NT2/D1 (cell line): Measurements from ENCODE around the gene STN1.

Source experiments
- DNase-seq: peaks from one replicate; pipeline ENCODE4 v3.0.0-alpha.2; 2011; ENCODE audit warnings: low read depth, low spot score
- H3K27me3 ChIP-seq: 2 replicates; pipeline ENCODE4 v1.6.0; 2011; ENCODE audit warnings: mild to moderate bottlenecking; ENCODE audit not compliant: insufficient read length, insufficient read depth
- H3K36me3 ChIP-seq: 2 replicates; pipeline ENCODE4 v1.6.1; 2011; ENCODE audit warnings: mild to moderate bottlenecking, low read length, mixed read lengths; ENCODE audit not compliant: insufficient read depth, insufficient read length
- H3K4me1 ChIP-seq: 2 replicates; pipeline ENCODE4 v1.5.1; 2011; ENCODE audit not compliant: insufficient read depth, insufficient read length
- H3K4me3 ChIP-seq: 2 replicates; pipeline ENCODE4 v1.5.1; 2011; ENCODE audit warnings: low read depth; ENCODE audit not compliant: insufficient read length
- H3K9ac ChIP-seq: 2 replicates; pipeline ENCODE4 v1.6.0; 2011; ENCODE audit warnings: low read depth; ENCODE audit not compliant: insufficient read length
- H3K9me3 ChIP-seq: 2 replicates; pipeline ENCODE4 v1.5.1; 2011; ENCODE audit warnings: mild to moderate bottlenecking, low read length; ENCODE audit not compliant: insufficient read depth
- SUZ12 ChIP-seq: IDR thresholded peaks from 2 replicates; pipeline ENCODE4 v1.6.1; 2011; ENCODE audit not compliant: insufficient read length, insufficient read depth; ENCODE audit errors: extremely low read depth
- YY1 ChIP-seq: IDR thresholded peaks from 2 replicates; pipeline ENCODE4 v1.6.1; 2011; ENCODE audit not compliant: insufficient read length, insufficient read depth
- ZNF274 ChIP-seq: IDR thresholded peaks from 2 replicates; pipeline ENCODE4 v1.6.1; 2011; ENCODE audit warnings: mild to moderate bottlenecking, low read depth, low read length

The STN1 gene

DNA sequence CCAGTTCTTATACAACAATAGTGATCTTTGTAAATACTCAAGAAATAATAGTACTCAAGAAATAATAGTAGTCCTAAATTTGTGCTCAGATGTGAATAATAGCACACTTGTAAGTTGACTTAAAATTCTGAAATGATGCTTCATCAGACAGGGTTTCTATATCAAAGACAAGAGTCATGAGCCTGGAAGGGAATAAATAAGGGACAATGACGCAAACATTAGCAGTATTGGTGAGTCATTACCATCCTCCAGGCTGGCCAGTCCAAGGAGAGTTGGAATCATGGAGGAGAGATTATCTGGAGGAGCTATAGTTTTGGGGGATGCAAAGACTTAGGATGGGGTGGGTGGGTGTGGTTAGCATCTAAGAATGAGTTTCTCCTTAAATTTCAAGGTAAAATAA, 56.5 kb downstream of the STN1 start:
- Histone ChIP-seq H3K4me3 (no peak overlapping the region), H3K9me3 (peaks cover 13% of the 10 kb centered on the region; the same call in 1 of the 2 replicates), H3K27me3 (peaks cover 13% of the 10 kb centered on the region), H3K9ac (no peak overlapping the region), H3K4me1 (no peaks in the 10 kb centered on the region), H3K36me3 (no peaks in the 10 kb centered on the region)
- TF ChIP-seq YY1 (no peak), SUZ12 (no peak), ZNF274 (no peak)
- no peak for DNase-seq

- no peak for DNase-seq
- no peak for TF ChIP-seq SUZ12
- H3K36me3 ChIP-seq, result no peaks in the 10 kb centered on the region
- H3K9me3 ChIP-seq, result peaks cover 1% of the 10 kb centered on the region; the same call in 1 of the 2 replicates
- no peak overlapping the region for H3K4me3 ChIP-seq
- H3K9ac ChIP-seq, result no peak overlapping the region
- peaks cover 22% of the 10 kb centered on the region for H3K27me3 ChIP-seq
- H3K4me1 ChIP-seq, result no peaks in the 10 kb centered on the region
Observed at GRCh38 chr10:103859161-103860086, 58.6 kb downstream of the STN1 start.

- TF ChIP-seq ZNF274 (no peak), SUZ12 (no peak)
Observed at GRCh38 chr10:103858360-103858759, 59.6 kb downstream of the STN1 start.

DNA sequence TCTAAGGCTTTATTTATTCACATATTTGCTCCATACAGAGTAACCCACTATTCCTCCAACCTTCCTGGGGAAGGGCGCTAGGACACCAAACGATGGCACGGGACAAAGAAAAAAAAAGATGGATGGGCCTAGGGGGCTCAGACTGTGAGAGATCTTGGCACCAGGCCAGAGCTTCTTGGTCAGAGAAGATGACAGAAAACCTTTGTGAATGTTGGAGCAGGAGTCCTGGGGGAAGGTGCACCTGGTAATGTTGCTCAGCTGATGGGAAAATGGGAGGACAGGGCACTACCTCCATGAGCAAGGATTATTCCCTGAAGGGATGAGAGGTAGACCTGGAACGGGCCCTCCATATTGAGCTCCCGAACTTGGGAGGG, 61.2 kb downstream of the STN1 start:
- no peak for DNase-seq
- Histone ChIP-seq H3K9ac (no peak overlapping the region), H3K9me3 (no peaks in the 10 kb centered on the region), H3K4me1 (peaks cover 2% of the 10 kb centered on the region), H3K27me3 (peaks cover 40% of the 10 kb centered on the region), H3K36me3 (no peaks in the 10 kb centered on the region), H3K4me3 (no peak overlapping the region)
- TF ChIP-seq SUZ12 (no peak), ZNF274 (no peak), YY1 (no peak)

More at GRCh38 chr10:103858360-103858759, 59.6 kb downstream of the STN1 start:
- no peak for DNase-seq
- Histone ChIP-seq H3K9me3 (no peaks in the 10 kb centered on the region), H3K4me3 (no peak overlapping the region), H3K27me3 (peaks cover 33% of the 10 kb centered on the region), H3K4me1 (peaks cover 2% of the 10 kb centered on the region), H3K9ac (no peak overlapping the region), H3K36me3 (no peaks in the 10 kb centered on the region)

DNA sequence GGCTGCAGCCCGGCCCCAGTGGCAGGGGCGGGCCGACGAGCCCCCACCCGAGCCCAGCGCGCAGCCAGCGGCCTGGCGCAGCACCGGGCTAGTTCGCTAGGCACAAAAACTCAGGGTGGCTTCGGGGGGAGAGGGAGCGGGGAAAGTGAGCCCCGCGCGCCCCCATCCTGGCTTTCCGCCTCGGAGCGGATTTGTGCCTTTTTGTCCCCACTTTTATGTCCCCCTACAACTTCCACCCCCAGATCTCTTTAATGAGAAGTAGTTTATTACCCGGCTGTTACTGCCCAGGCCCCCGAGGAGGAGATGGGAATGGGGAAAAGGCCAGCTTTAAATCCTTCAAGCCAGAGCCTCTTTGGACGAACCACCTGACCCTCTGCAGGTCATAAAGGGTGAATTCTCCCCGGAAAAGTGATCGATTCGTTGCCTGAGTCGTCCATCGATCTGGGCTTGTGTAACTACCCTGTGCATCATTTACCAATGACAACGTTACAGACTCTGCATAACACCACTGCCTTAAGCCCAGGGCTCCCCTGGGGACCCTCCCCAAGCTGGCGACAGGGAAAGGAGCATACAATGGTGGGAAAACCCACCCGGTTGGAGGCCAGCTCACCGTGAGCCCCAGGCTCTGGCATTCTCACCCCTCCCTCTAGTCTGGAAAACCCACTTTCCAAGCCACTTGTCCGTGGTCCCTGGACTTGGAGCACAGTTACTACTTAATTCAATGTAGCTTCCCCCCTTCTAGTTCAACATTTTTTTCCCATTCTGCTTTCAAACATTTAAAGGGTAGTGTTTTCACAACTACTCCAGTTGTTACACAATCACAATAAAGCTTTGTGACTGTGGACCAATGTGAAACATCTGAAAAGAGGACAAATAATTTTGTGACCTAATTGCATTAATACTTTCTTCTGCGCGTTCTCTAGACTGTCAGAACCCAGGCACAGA, 61.9 kb downstream of the STN1 start:
- no peak for TF ChIP-seq YY1
- TF ChIP-seq SUZ12, result no peak
- no peak for TF ChIP-seq ZNF274
- H3K27me3 ChIP-seq, result peaks cover 40% of the 10 kb centered on the region
- no peaks in the 10 kb centered on the region for H3K9me3 ChIP-seq
- H3K4me3 ChIP-seq, result peak overlapping the region; percentile 63
- H3K4me1 ChIP-seq, result peaks cover 2% of the 10 kb centered on the region
- DNase-seq, result no peak
- peak overlapping the region; percentile 76 for H3K9ac ChIP-seq
- H3K36me3 ChIP-seq, result peaks cover 4% of the 10 kb centered on the region

- Histone ChIP-seq H3K9ac (peak within 1 kb of the TSS; percentile 76), H3K4me3 (peak within 1 kb of the TSS; percentile 63), H3K27me3 (peaks cover 40% of the 10 kb centered on the region), H3K9me3 (no peaks in the 10 kb centered on the region), H3K4me1 (peaks cover 2% of the 10 kb centered on the region), H3K36me3 (peaks cover 4% of the 10 kb centered on the region)
- no peak for DNase-seq
- TF ChIP-seq YY1 (no peak), SUZ12 (no peak), ZNF274 (no peak)
Observed at GRCh38 chr10:103855424-103855823, 62.6 kb downstream of the STN1 start, which contains the start of gene SH3PXD2A. Gene SH3PXD2A (minus strand): TSS chr10:103855576. CDS start chr10:103855266, 310 bp downstream.
